Measurements from ENCODE around the gene BAX. TPM values are rescaled to one million over a fixed set of nuclear protein-coding genes. Genes with fewer than 3 reads are reported as not detected.

BAX gene
- total and polyA plus RNA-seq, 9 of the 15 experiments (the other 6 are each of a cell fraction or from before 2014, with no cell fraction given) = 3.2 to 95.4 (median 44.5) TPM

GRCh38 chr19:48953990-48954594 lies 583 bp upstream of the BAX start (continued):
- TF ChIP-seq, protein P1, sequence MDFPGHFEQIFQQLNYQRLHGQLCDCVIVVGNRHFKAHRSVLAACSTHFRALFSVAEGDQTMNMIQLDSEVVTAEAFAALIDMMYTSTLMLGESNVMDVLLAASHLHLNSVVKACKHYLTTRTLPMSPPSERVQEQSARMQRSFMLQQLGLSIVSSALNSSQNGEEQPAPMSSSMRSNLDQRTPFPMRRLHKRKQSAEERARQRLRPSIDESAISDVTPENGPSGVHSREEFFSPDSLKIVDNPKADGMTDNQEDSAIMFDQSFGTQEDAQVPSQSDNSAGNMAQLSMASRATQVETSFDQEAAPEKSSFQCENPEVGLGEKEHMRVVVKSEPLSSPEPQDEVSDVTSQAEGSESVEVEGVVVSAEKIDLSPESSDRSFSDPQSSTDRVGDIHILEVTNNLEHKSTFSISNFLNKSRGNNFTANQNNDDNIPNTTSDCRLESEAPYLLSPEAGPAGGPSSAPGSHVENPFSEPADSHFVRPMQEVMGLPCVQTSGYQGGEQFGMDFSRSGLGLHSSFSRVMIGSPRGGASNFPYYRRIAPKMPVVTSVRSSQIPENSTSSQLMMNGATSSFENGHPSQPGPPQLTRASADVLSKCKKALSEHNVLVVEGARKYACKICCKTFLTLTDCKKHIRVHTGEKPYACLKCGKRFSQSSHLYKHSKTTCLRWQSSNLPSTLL (IDR thresholded peaks at IDR 0.05) = no peak
- TF ChIP-seq RFX5 (IDR thresholded peaks at IDR 0.05; ENCODE audit: low read depth, low read length) = no peak
- TF ChIP-seq HNRNPUL1 (IDR thresholded peaks at IDR 0.05; ENCODE audit: low read length) = no peak
- TF ChIP-seq FOXM1 (IDR thresholded peaks at IDR 0.05; ENCODE audit: low read depth) = 0 out of 2 replicates have a peak, but pooled peaks have one; percentile 23
- TF ChIP-seq FOXM1 (CRISPR knock-in tag; IDR thresholded peaks at IDR 0.05; ENCODE audit: low read depth) = no peak
- TF ChIP-seq, protein P2, sequence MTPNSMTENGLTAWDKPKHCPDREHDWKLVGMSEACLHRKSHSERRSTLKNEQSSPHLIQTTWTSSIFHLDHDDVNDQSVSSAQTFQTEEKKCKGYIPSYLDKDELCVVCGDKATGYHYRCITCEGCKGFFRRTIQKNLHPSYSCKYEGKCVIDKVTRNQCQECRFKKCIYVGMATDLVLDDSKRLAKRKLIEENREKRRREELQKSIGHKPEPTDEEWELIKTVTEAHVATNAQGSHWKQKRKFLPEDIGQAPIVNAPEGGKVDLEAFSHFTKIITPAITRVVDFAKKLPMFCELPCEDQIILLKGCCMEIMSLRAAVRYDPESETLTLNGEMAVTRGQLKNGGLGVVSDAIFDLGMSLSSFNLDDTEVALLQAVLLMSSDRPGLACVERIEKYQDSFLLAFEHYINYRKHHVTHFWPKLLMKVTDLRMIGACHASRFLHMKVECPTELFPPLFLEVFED (CRISPR knock-in tag; conservative IDR thresholded peaks at IDR 0.05) = no peak
- TF ChIP-seq SMARCE1 (IDR thresholded peaks at IDR 0.05) = peak; percentile 49; the same call in 1 of the 2 replicates
- TF ChIP-seq ARID3A (IDR thresholded peaks at IDR 0.05; ENCODE audit: borderline replicate concordance, low read depth, low read length) = no peak
- TF ChIP-seq CREBBP (IDR thresholded peaks at IDR 0.05; ENCODE audit: low read depth, low read length) = no peak
- no peak for TF ChIP-seq FOXP4 (CRISPR knock-in tag; IDR thresholded peaks at IDR 0.05; ENCODE audit: borderline replicate concordance)
- no peak for TF ChIP-seq MAFG (tag; conservative IDR thresholded peaks at IDR 0.05)
- TF ChIP-seq KLF1 (tag; IDR thresholded peaks at IDR 0.05) = no peak
- peak; percentile 55; the same call in 1 of the 2 replicates for TF ChIP-seq NBN (IDR thresholded peaks at IDR 0.05; ENCODE audit: low read depth)
- TF ChIP-seq MIER1 (IDR thresholded peaks at IDR 0.05; ENCODE audit: low read depth) = peak; percentile 31; the same call in 1 of the 2 replicates
- no peak for TF ChIP-seq NFE2L1 (tag; IDR thresholded peaks at IDR 0.05; ENCODE audit: borderline replicate concordance, low read depth)
- no peak for TF ChIP-seq ZBTB33 (CRISPR knock-in tag; IDR thresholded peaks at IDR 0.05)
- TF ChIP-seq BCL6 (CRISPR knock-in tag; IDR thresholded peaks at IDR 0.05) = no peak
- no peak for TF ChIP-seq ZNF282 (CRISPR knock-in tag; IDR thresholded peaks at IDR 0.05)
- no peak for TF ChIP-seq MAFF (IDR thresholded peaks at IDR 0.05; ENCODE audit: low read length)
- TF ChIP-seq POLR2AphosphoS5 (IDR thresholded peaks at IDR 0.05; ENCODE audit: control insufficient read depth, insufficient read depth, low read depth, low read length) = no peak
